Nephron (organoid): Measurements from ENCODE around the gene SNRNP70.

Experiments
- H3K27ac Mint-ChIP-seq, 3 experiments: 2 replicates each; pipeline ENCODE4 v1.8.0; 2020; ENCODE audit warnings: mixed read lengths in 3 of 3, mild to moderate bottlenecking in 2 of 3, moderate library complexity in 1 of 3
- H3K27me3 Mint-ChIP-seq: 2 replicates; pipeline ENCODE4 v1.8.0; 2021; ENCODE audit warnings: low read depth, mild to moderate bottlenecking, moderate library complexity, mixed read lengths
- H3K36me3 Mint-ChIP-seq: 2 replicates; pipeline ENCODE4 v1.8.0; 2020; ENCODE audit warnings: low read depth, mixed read lengths
- H3K4me1 Mint-ChIP-seq: 2 replicates; pipeline ENCODE4 v1.8.0; 2020; ENCODE audit warnings: mixed read lengths
- H3K4me3 Mint-ChIP-seq, 3 experiments: 2 replicates each; pipeline ENCODE4 v1.8.0; 2020; ENCODE audit warnings: mild to moderate bottlenecking in 3 of 3, mixed read lengths in 3 of 3, moderate library complexity in 2 of 3
- H3K9me3 Mint-ChIP-seq: 2 replicates; pipeline ENCODE4 v1.8.0; 2020; ENCODE audit warnings: mixed read lengths
- TF ChIP-seq, protein P1 (sequence below), 3 experiments: fragments of 200-600 bp; sonication (generic); IDR thresholded peaks; one replicate each; pipeline ENCODE4 v1.5.0; 2021; ENCODE audit warnings: antibody characterized with exemption in 3 of 3; ENCODE audit not compliant: unreplicated experiment in 3 of 3

SNRNP70 gene

DNA sequence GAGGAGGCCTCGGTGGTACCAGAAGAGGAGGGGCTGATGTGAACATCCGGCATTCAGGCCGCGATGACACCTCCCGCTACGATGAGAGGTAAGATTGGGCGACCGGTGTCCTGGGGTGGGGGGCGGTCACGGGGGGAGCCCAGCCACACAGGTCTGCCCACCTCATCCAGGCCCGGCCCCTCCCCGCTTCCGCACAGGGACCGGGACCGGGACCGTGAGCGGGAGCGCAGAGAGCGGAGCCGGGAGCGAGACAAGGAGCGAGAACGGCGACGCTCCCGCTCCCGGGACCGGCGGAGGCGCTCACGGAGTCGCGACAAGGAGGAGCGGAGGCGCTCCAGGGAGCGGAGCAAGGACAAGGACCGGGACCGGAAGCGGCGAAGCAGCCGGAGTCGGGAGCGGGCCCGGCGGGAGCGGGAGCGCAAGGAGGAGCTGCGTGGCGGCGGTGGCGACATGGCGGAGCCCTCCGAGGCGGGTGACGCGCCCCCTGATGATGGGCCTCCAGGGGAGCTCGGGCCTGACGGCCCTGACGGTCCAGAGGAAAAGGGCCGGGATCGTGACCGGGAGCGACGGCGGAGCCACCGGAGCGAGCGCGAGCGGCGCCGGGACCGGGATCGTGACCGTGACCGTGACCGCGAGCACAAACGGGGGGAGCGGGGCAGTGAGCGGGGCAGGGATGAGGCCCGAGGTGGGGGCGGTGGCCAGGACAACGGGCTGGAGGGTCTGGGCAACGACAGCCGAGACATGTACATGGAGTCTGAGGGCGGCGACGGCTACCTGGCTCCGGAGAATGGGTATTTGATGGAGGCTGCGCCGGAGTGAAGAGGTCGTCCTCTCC, 22.6 kb downstream of the SNRNP70 start:
- Mint-ChIP-seq H3K27me3 (no peaks in the 10 kb centered on the region), H3K4me1 (peaks cover 12% of the 10 kb centered on the region), H3K27ac (peak overlapping the region in 1 of 3 experiments; percentile 7), H3K9me3 (no peaks in the 10 kb centered on the region), H3K36me3 (peaks cover 43% of the 10 kb centered on the region), H3K4me3 (no peak overlapping the region)
- TF ChIP-seq, protein P1, sequence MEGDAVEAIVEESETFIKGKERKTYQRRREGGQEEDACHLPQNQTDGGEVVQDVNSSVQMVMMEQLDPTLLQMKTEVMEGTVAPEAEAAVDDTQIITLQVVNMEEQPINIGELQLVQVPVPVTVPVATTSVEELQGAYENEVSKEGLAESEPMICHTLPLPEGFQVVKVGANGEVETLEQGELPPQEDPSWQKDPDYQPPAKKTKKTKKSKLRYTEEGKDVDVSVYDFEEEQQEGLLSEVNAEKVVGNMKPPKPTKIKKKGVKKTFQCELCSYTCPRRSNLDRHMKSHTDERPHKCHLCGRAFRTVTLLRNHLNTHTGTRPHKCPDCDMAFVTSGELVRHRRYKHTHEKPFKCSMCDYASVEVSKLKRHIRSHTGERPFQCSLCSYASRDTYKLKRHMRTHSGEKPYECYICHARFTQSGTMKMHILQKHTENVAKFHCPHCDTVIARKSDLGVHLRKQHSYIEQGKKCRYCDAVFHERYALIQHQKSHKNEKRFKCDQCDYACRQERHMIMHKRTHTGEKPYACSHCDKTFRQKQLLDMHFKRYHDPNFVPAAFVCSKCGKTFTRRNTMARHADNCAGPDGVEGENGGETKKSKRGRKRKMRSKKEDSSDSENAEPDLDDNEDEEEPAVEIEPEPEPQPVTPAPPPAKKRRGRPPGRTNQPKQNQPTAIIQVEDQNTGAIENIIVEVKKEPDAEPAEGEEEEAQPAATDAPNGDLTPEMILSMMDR (IDR thresholded peaks at IDR 0.05; ENCODE audit: unreplicated experiment in 3 of 3) = no peak

- Mint-ChIP-seq H3K36me3 (peaks cover 42% of the 10 kb centered on the region), H3K9me3 (no peaks in the 10 kb centered on the region), H3K4me3 (no peak overlapping the region), H3K27me3 (no peaks in the 10 kb centered on the region), H3K4me1 (peaks cover 19% of the 10 kb centered on the region), H3K27ac (peak overlapping the region in 1 of 3 experiments; percentile 11)
- TF ChIP-seq, protein P1 (IDR thresholded peaks at IDR 0.05; ENCODE audit: unreplicated experiment in 3 of 3) = no peak
Observed at GRCh38 chr19:49109051-49109450, 23.8 kb downstream of the SNRNP70 start.

GRCh38 chr19:49109569-49110233, 24.4 kb downstream of the SNRNP70 start:
- Mint-ChIP-seq H3K4me3 (no peak overlapping the region), H3K27me3 (no peaks in the 10 kb centered on the region), H3K9me3 (no peaks in the 10 kb centered on the region), H3K4me1 (peaks cover 17% of the 10 kb centered on the region), H3K27ac (no peak overlapping the region), H3K36me3 (peaks cover 36% of the 10 kb centered on the region)
- TF ChIP-seq, protein P1 (IDR thresholded peaks at IDR 0.05; ENCODE audit: unreplicated experiment in 3 of 3) = no peak

DNA sequence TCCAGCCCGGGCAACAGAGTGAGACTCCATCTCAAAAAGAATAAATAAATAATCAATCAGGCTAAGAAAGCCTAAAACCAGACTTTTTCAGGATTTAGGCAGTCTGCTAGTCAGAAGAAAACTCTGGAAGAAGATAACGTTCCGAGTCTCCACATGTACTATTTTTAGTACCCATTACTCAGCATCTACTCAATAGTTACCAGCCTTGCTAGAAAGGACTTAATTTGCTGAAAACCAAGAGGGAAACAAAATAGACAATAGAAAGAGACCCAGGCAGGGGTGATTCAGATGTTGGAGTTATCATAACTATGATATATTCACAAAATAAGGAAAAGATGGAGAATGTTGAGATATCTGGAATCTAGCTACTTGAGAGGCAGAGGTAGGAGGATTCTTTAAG, 25.3 kb downstream of the SNRNP70 start:
- TF ChIP-seq, protein P1 (IDR thresholded peaks at IDR 0.05; ENCODE audit: unreplicated experiment in 3 of 3) = no peak
- Mint-ChIP-seq H3K4me1 (peaks cover 18% of the 10 kb centered on the region), H3K27me3 (no peaks in the 10 kb centered on the region), H3K9me3 (no peaks in the 10 kb centered on the region), H3K36me3 (peaks cover 30% of the 10 kb centered on the region), H3K27ac (peak overlapping the region in 2 of 3 experiments; percentile 9 to 15), H3K4me3 (peak overlapping the region; percentile 14 to 81 (median 38))

GRCh38 chr19:49111218-49111998, 26.2 kb downstream of the SNRNP70 start:
- Mint-ChIP-seq H3K4me1 (peaks cover 21% of the 10 kb centered on the region), H3K9me3 (no peaks in the 10 kb centered on the region), H3K27me3 (no peaks in the 10 kb centered on the region), H3K4me3 (peak overlapping the region; percentile 25 to 81 (median 75)), H3K27ac (peak overlapping the region; percentile 38 to 61 (median 59)), H3K36me3 (peaks cover 25% of the 10 kb centered on the region)
- TF ChIP-seq, protein P1 (IDR thresholded peaks at IDR 0.05; ENCODE audit: unreplicated experiment in 3 of 3) = no peak
